ENCODE measurements around the gene PRKCE. TPM values are rescaled to one million over a fixed set of nuclear protein-coding genes. Genes with fewer than 3 reads are reported as not detected.

Gene PRKCE
- total RNA-seq, 1 experiment from 2014 or later = 14.0 TPM

DNA sequence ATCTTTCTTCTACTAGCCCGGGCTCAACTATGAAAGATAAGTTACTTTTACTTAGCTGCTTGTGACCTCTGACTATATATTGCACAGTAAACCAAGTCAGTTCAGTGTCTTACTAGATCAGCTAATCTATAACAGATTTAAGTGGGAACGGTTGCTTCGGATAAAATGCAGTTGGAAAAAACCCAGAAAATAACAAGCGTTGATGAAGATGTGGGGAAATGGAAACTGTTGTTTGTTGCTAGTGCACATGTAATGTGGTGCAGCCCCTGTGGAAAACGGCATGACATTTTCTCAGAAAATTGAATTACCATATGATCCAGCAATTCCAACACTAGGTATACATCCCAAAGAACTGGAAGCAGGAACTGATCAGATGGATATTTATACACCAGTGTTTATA, 248.5 kb downstream of the PRKCE start:
- in situ Hi-C loops (cut with HindIII; ENCODE audit: low pct_unique_long_range_greater_than_20kb, low sequenced_read_pairs) (no loop called here), intact Hi-C loops (cut with micrococcal nuclease; ENCODE audit: unreplicated experiment) (no loop called here)
- Histone ChIP-seq H3K27me3 (ENCODE audit: control insufficient read depth, insufficient read depth, low read length) (no peaks in the 10 kb centered on the region), H3K4me1 (ENCODE audit: control insufficient read depth, insufficient read depth, low read length) (no peaks in the 10 kb centered on the region), H3K4me3 (ENCODE audit: low read depth in 2 of 2, low read length in 2 of 2) (no peak overlapping the region), H3K9me3 (ENCODE audit: control insufficient read depth, insufficient read depth, low read depth, low read length) (no peaks in the 10 kb centered on the region), H3K27ac (ENCODE audit: low read length) (no peak overlapping the region), H3K36me3 (ENCODE audit: control insufficient read depth, insufficient read depth, low read length) (no peaks in the 10 kb centered on the region)
- ChIA-PET CTCF (no interaction called here), POLR2A (no interaction called here)
- DNase-seq (ENCODE audit: low read depth, low spot score) = no peak
- no peak for ATAC-seq
- TF ChIP-seq, protein P1, sequence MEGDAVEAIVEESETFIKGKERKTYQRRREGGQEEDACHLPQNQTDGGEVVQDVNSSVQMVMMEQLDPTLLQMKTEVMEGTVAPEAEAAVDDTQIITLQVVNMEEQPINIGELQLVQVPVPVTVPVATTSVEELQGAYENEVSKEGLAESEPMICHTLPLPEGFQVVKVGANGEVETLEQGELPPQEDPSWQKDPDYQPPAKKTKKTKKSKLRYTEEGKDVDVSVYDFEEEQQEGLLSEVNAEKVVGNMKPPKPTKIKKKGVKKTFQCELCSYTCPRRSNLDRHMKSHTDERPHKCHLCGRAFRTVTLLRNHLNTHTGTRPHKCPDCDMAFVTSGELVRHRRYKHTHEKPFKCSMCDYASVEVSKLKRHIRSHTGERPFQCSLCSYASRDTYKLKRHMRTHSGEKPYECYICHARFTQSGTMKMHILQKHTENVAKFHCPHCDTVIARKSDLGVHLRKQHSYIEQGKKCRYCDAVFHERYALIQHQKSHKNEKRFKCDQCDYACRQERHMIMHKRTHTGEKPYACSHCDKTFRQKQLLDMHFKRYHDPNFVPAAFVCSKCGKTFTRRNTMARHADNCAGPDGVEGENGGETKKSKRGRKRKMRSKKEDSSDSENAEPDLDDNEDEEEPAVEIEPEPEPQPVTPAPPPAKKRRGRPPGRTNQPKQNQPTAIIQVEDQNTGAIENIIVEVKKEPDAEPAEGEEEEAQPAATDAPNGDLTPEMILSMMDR (IDR thresholded peaks at IDR 0.05) = no peak
- TF ChIP-seq, protein P2, sequence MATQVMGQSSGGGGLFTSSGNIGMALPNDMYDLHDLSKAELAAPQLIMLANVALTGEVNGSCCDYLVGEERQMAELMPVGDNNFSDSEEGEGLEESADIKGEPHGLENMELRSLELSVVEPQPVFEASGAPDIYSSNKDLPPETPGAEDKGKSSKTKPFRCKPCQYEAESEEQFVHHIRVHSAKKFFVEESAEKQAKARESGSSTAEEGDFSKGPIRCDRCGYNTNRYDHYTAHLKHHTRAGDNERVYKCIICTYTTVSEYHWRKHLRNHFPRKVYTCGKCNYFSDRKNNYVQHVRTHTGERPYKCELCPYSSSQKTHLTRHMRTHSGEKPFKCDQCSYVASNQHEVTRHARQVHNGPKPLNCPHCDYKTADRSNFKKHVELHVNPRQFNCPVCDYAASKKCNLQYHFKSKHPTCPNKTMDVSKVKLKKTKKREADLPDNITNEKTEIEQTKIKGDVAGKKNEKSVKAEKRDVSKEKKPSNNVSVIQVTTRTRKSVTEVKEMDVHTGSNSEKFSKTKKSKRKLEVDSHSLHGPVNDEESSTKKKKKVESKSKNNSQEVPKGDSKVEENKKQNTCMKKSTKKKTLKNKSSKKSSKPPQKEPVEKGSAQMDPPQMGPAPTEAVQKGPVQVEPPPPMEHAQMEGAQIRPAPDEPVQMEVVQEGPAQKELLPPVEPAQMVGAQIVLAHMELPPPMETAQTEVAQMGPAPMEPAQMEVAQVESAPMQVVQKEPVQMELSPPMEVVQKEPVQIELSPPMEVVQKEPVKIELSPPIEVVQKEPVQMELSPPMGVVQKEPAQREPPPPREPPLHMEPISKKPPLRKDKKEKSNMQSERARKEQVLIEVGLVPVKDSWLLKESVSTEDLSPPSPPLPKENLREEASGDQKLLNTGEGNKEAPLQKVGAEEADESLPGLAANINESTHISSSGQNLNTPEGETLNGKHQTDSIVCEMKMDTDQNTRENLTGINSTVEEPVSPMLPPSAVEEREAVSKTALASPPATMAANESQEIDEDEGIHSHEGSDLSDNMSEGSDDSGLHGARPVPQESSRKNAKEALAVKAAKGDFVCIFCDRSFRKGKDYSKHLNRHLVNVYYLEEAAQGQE (IDR thresholded peaks at IDR 0.05; ENCODE audit: insufficient read depth in 1 of 2, low read depth in 2 of 2, low read length in 1 of 2) = no peak
- TF ChIP-seq SIN3A (IDR thresholded peaks at IDR 0.05; ENCODE audit: borderline replicate concordance, insufficient read depth, low read depth, low read length) = no peak
- no peak for TF ChIP-seq TCF7L2 (IDR thresholded peaks at IDR 0.05; ENCODE audit: low read depth, low read length)
- TF ChIP-seq POLR2AphosphoS5 (IDR thresholded peaks at IDR 0.05; ENCODE audit: low read depth, low read length) = no peak
- no TSS peak for BruUV-seq (replicated peaks)

DNA sequence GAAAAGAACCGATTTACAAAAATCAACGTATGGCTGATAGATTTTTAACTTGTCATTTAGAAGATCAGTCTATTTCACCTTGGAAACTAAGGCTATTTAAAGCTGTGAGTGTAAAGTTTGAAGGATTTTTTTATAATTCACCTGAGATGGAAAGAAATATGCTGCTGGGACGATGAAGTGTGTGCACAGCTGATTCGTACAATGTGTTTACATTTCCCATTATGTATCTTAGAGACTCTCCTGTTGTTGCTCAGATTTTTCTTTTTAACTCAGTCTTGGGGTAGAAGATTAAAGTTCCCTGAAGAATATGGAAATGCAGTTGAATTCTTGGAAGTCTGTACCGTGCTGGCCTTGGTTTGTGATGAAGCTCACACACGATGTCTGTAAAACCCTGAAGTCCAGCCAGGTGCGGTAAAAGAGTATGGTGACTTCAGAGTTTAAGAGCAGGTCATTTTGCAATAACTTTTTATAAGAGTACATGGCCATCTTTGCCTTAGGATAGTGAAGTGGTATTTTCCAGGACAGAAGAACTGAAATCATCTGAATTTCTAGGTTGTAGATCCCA, 250.1 kb downstream of the PRKCE start:
- no peak overlapping the region for H3K4me3 ChIP-seq (ENCODE audit: low read depth in 2 of 2, low read length in 2 of 2)
- H3K4me1 ChIP-seq (ENCODE audit: control insufficient read depth, insufficient read depth, low read length) = no peaks in the 10 kb centered on the region
- TF ChIP-seq, protein P2 (IDR thresholded peaks at IDR 0.05; ENCODE audit: insufficient read depth in 1 of 2, low read depth in 2 of 2, low read length in 1 of 2) = no peak
- TF ChIP-seq, protein P1 (IDR thresholded peaks at IDR 0.05) = no peak
- TF ChIP-seq TCF7L2 (IDR thresholded peaks at IDR 0.05; ENCODE audit: low read depth, low read length) = no peak
- no peak for TF ChIP-seq POLR2AphosphoS5 (IDR thresholded peaks at IDR 0.05; ENCODE audit: low read depth, low read length)
- ChIA-PET CTCF (no interaction called here), POLR2A (no interaction called here)
- no peaks in the 10 kb centered on the region for H3K9me3 ChIP-seq (ENCODE audit: control insufficient read depth, insufficient read depth, low read depth, low read length)
- in situ Hi-C loops (cut with HindIII; ENCODE audit: low pct_unique_long_range_greater_than_20kb, low sequenced_read_pairs) (no loop called here), intact Hi-C loops (cut with micrococcal nuclease; ENCODE audit: unreplicated experiment) (no loop called here)
- no peaks in the 10 kb centered on the region for H3K27me3 ChIP-seq (ENCODE audit: control insufficient read depth, insufficient read depth, low read length)
- DNase-seq (ENCODE audit: low read depth, low spot score) (no peak), ATAC-seq (no peak)
- no TSS peak for BruUV-seq (replicated peaks)
- H3K36me3 ChIP-seq (ENCODE audit: control insufficient read depth, insufficient read depth, low read length) = no peaks in the 10 kb centered on the region
- no peak overlapping the region for H3K27ac ChIP-seq (ENCODE audit: low read length)
